A204.1 (cell line): ENCODE results near the gene CCDC83.
"Not testable (repeated sequence)": the region's sequence is repeated elsewhere in the genome, so short reads cannot be mapped to it uniquely, and the experiment has no call there.

ENCODE experiments used
- FAIRE-seq: peaks from 2 replicates; lab custom pipeline; 2012; peaks lifted over from hg19 to GRCh38; lab: Jason Lieb, UNC

CCDC83 gene

GRCh38 chr11:85945788-85946187 lies 90.6 kb downstream of the CCDC83 start:
- FAIRE-seq, result no peak

- FAIRE-seq, result no peak
These were observed 91.0 kb downstream of the CCDC83 start for GRCh38 chr11:85946221-85946620.

- no peak for FAIRE-seq
These were observed 92.5 kb downstream of the CCDC83 start for GRCh38 chr11:85947431-85948272.

- FAIRE-seq, result no peak
These were observed 93.7 kb downstream of the CCDC83 start for GRCh38 chr11:85948884-85949283.

GRCh38 chr11:85949798-85950197 lies 94.6 kb downstream of the CCDC83 start:
- no peak for FAIRE-seq

GRCh38 chr11:85950317-85951048 lies 95.3 kb downstream of the CCDC83 start:
- no peak for FAIRE-seq

- FAIRE-seq, result no peak
These were observed 95.8 kb downstream of the CCDC83 start for GRCh38 chr11:85951049-85951405.

GRCh38 chr11:85951428-85952107 lies 96.4 kb downstream of the CCDC83 start:
- FAIRE-seq, result no peak

GRCh38 chr11:85952108-85952485 lies 96.9 kb downstream of the CCDC83 start:
- not testable (repeated sequence) for FAIRE-seq

- no peak for FAIRE-seq
These were observed 98.4 kb downstream of the CCDC83 start for GRCh38 chr11:85953491-85954143.

- FAIRE-seq, result no peak
These were observed 100.3 kb downstream of the CCDC83 start for GRCh38 chr11:85955531-85955930.

- no peak for FAIRE-seq
These were observed 105.5 kb downstream of the CCDC83 start for GRCh38 chr11:85960678-85961077.

- no peak for FAIRE-seq
These were observed 105.9 kb downstream of the CCDC83 start for GRCh38 chr11:85961130-85961529.

GRCh38 chr11:85961930-85962363 lies 106.8 kb downstream of the CCDC83 start:
- no peak for FAIRE-seq

- no peak for FAIRE-seq
These were observed 110.0 kb downstream of the CCDC83 start for GRCh38 chr11:85965202-85965601.

- no peak for FAIRE-seq
These were observed 112.3 kb downstream of the CCDC83 start for GRCh38 chr11:85967457-85967856.
